RWPE1 (cell line): ENCODE data around the gene CCND1.

Source experiments
- CTCF ChIA-PET: fragments of 350-600 bp; sonication (Branson Sonifier 250); formaldehyde crosslinking; extraction: SDS; loops from one replicate; lab custom pipeline; 2021; lab: Yijun Ruan, JAX
- POLR2A ChIA-PET: fragments of 400-600 bp; formaldehyde crosslinking; extraction: SDS; loops from one replicate; lab custom pipeline; 2020; ENCODE audit warnings: antibody characterized with exemption; ENCODE audit not compliant: low non-redundant PET; lab: Yijun Ruan, JAX
- DNase-seq: peaks from one replicate; pipeline ENCODE4 v3.0.0; 2012; ENCODE audit warnings: low spot score
- H3K27ac ChIP-seq: fragments of 450-650 bp; 2 replicates; pipeline ENCODE4 v1.5.1; 2017
- TF ChIP-seq, protein P1 (sequence below): fragments of 450-650 bp; conservative IDR thresholded peaks from 2 replicates; pipeline ENCODE4 v1.5.1; 2017; ENCODE audit warnings: low read depth, mild to moderate bottlenecking

The CCND1 gene

GRCh38 chr11:69674267-69674885 is 33.4 kb downstream of the CCND1 start:
- TF ChIP-seq, protein P1, sequence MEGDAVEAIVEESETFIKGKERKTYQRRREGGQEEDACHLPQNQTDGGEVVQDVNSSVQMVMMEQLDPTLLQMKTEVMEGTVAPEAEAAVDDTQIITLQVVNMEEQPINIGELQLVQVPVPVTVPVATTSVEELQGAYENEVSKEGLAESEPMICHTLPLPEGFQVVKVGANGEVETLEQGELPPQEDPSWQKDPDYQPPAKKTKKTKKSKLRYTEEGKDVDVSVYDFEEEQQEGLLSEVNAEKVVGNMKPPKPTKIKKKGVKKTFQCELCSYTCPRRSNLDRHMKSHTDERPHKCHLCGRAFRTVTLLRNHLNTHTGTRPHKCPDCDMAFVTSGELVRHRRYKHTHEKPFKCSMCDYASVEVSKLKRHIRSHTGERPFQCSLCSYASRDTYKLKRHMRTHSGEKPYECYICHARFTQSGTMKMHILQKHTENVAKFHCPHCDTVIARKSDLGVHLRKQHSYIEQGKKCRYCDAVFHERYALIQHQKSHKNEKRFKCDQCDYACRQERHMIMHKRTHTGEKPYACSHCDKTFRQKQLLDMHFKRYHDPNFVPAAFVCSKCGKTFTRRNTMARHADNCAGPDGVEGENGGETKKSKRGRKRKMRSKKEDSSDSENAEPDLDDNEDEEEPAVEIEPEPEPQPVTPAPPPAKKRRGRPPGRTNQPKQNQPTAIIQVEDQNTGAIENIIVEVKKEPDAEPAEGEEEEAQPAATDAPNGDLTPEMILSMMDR, result no peak
- ChIA-PET POLR2A (no interaction called here), CTCF (interaction anchor here (0.7 to 2.0 kb wide), 4 partner anchors 31 to 573 kb away, joined by 3 to 12 read pairs (median 3); no protein-coding TSS in a partner anchor)
- peak overlapping the region; percentile 87 for H3K27ac ChIP-seq
- peak; percentile 52 for DNase-seq

- ChIA-PET CTCF (interaction anchor here (0.5 to 2.0 kb wide), 5 partner anchors 32 to 574 kb away, joined by 3 to 12 read pairs (median 3); no protein-coding TSS in a partner anchor), POLR2A (no interaction called here)
- peak; percentile 96 for DNase-seq
- H3K27ac ChIP-seq, result peak within 1 kb of the TSS; percentile 87
- TF ChIP-seq, protein P1, result no peak
Observed at GRCh38 chr11:69674886-69675714, 34.1 kb downstream of the CCND1 start, which contains the start of gene LTO1. Gene LTO1, minus strand, starts transcription at chr11:69675353. Its CDS starts 114 bp downstream, at chr11:69675239.

DNA sequence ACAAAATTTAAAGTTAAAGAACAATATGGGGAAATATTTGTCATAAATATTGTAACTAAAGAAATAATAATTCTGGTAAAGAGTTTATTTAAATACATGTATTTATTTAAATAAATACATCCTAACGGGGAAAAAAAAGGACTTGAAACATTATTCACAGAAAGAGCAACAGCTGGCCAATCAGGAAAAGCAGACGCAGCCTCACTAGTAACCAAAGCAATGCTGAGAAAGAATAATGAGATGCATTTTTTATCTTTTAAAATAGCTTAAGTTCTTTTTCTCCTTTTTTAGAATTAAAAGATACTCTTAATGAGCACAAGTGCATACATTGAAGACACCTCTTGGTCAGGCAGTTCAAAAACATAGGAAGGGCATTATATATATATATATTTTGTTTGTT is 36.8 kb downstream of the CCND1 start:
- TF ChIP-seq, protein P1, result no peak
- H3K27ac ChIP-seq, result no peak overlapping the region
- POLR2A ChIA-PET, result no interaction called here
- CTCF ChIA-PET, result no interaction called here
- DNase-seq, result no peak

DNA sequence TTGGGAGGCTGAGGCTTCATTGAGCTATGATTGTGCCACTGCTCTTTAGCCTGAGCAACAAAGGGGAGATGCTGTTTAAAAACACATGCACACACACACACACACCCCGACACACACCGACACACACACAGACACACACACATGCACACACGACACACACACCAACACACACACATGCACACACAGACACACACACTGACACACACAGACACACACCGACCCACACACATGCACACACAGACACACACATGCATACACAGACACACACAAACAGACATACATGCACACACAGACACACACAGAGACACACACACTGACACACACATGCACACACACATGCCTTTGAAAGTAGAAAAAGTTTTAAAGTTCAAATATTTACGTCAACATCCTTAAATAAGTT is 39.7 kb downstream of the CCND1 start:
- TF ChIP-seq, protein P1, result no peak
- ChIA-PET POLR2A (no interaction called here), CTCF (interaction anchor here (0.6 kb wide), 1 partner anchor 416 kb away, joined by 3 read pairs; no protein-coding TSS in a partner anchor)
- DNase-seq, result no peak
- H3K27ac ChIP-seq, result no peak overlapping the region

GRCh38 chr11:69682221-69682620 is 41.3 kb downstream of the CCND1 start:
- CTCF ChIA-PET, result no interaction called here
- TF ChIP-seq, protein P1, result no peak
- H3K27ac ChIP-seq, result no peak overlapping the region
- POLR2A ChIA-PET, result no interaction called here
- DNase-seq, result no peak

GRCh38 chr11:69682681-69683326 is 41.8 kb downstream of the CCND1 start:
- DNase-seq, result no peak
- TF ChIP-seq, protein P1, result no peak
- CTCF ChIA-PET, result no interaction called here
- POLR2A ChIA-PET, result no interaction called here
- no peak overlapping the region for H3K27ac ChIP-seq
